Activated T-cell treated with anti-CD3 and anti-CD28 coated beads, Interleukin-2, amount 50 U/mL, for 72 hours (primary cell): ENCODE measurements around the gene CPNE5. TPM values are rescaled to one million over a fixed set of nuclear protein-coding genes. Genes with fewer than 3 reads are reported as not detected.

Experiments used
- ATAC-seq, 2 donors: fragments of 150-1000 bp; cut with Tn5 transposase; replicated peaks in 1 of 2; 2 replicates each; pipeline ENCODE4 v1.10.0; 2021; ENCODE audit warnings: moderate library complexity in 2 of 2, mild to moderate bottlenecking in 1 of 2
- DNase-seq, 2 donors: peaks; one replicate each; pipeline ENCODE4 v3.0.0; 2021 to 2022; ENCODE audit warnings: mixed read lengths in 1 of 2
- H3K27ac Mint-ChIP-seq: one replicate; pipeline ENCODE4 v1.8.0; 2022; ENCODE audit warnings: mild to moderate bottlenecking, moderate library complexity, mixed read lengths
- H3K27me3 Mint-ChIP-seq: one replicate; pipeline ENCODE4 v1.8.0; 2022; ENCODE audit warnings: low read depth, mixed read lengths
- H3K36me3 Mint-ChIP-seq, 2 donors: one replicate each; pipeline ENCODE4 v1.8.0; 2022; ENCODE audit warnings: mixed read lengths in 2 of 2, mild to moderate bottlenecking in 1 of 2; ENCODE audit not compliant: insufficient read depth in 2 of 2
- H3K4me1 Mint-ChIP-seq: one replicate; pipeline ENCODE4 v1.8.0; 2022; ENCODE audit warnings: low read depth, mixed read lengths
- H3K4me3 Mint-ChIP-seq, 2 donors: one replicate each; pipeline ENCODE4 v1.8.0; 2022; ENCODE audit warnings: mild to moderate bottlenecking in 2 of 2, mixed read lengths in 2 of 2, moderate library complexity in 2 of 2
- H3K9me3 Mint-ChIP-seq, 2 donors: one replicate each; pipeline ENCODE4 v1.8.0; 2022; ENCODE audit warnings: mixed read lengths in 2 of 2
- total RNA-seq, 2 donors: library from RNA; stranded (reverse); gene quantifications; one replicate each; pipeline ENCODE4 v1.2.3, GENCODE V29; 2022

CPNE5 gene
- total RNA-seq, 2 donors from 2014 or later: 0.48 to 2.6 TPM

- peak overlapping the region in 1 of 2 donors; percentile 19 for H3K4me3 Mint-ChIP-seq
- no peaks in the 10 kb centered on the region for H3K9me3 Mint-ChIP-seq
- no peak for DNase-seq
- peak overlapping the region; percentile 66 for H3K27ac Mint-ChIP-seq
- ATAC-seq: no peak
- no peaks in the 10 kb centered on the region for H3K27me3 Mint-ChIP-seq
- peaks cover 72% of the 10 kb centered on the region for H3K4me1 Mint-ChIP-seq
- H3K36me3 Mint-ChIP-seq: peaks cover 12 to 49% of the 10 kb centered on the region in 2 donors
Measured at GRCh38 chr6:36867471-36868224, 28.4 kb upstream of the CPNE5 start.

- Mint-ChIP-seq H3K27me3 (no peaks in the 10 kb centered on the region), H3K27ac (peak overlapping the region; percentile 76), H3K36me3 (peaks cover 11 to 51% of the 10 kb centered on the region in 2 donors), H3K4me1 (peaks cover 58% of the 10 kb centered on the region), H3K4me3 (peak overlapping the region in 1 of 2 donors; percentile 29), H3K9me3 (no peaks in the 10 kb centered on the region)
- DNase-seq: no peak
- no peak for ATAC-seq
Measured at GRCh38 chr6:36865835-36866234, 26.6 kb upstream of the CPNE5 start.

GRCh38 chr6:36863670-36864540, 24.7 kb upstream of the CPNE5 start:
- Mint-ChIP-seq H3K36me3 (peaks cover 10 to 42% of the 10 kb centered on the region in 2 donors), H3K9me3 (no peaks in the 10 kb centered on the region), H3K4me3 (no peak overlapping the region), H3K4me1 (peaks cover 47% of the 10 kb centered on the region), H3K27me3 (no peaks in the 10 kb centered on the region), H3K27ac (no peak overlapping the region)
- DNase-seq (no peak), ATAC-seq (no peak)

GRCh38 chr6:36862848-36863382, 23.7 kb upstream of the CPNE5 start:
- ATAC-seq (no peak), DNase-seq (no peak)
- no peaks in the 10 kb centered on the region for H3K9me3 Mint-ChIP-seq
- H3K4me1 Mint-ChIP-seq: peaks cover 42% of the 10 kb centered on the region
- H3K27ac Mint-ChIP-seq: no peak overlapping the region
- H3K27me3 Mint-ChIP-seq: no peaks in the 10 kb centered on the region
- H3K4me3 Mint-ChIP-seq: no peak overlapping the region
- H3K36me3 Mint-ChIP-seq: peaks cover 7 to 42% of the 10 kb centered on the region in 2 donors

GRCh38 chr6:36862164-36862847, 23.1 kb upstream of the CPNE5 start:
- Mint-ChIP-seq H3K4me1 (peaks cover 36% of the 10 kb centered on the region), H3K27me3 (no peaks in the 10 kb centered on the region), H3K4me3 (no peak overlapping the region), H3K36me3 (peaks cover 5 to 36% of the 10 kb centered on the region in 2 donors), H3K9me3 (no peaks in the 10 kb centered on the region), H3K27ac (peak overlapping the region; percentile 15)
- ATAC-seq (peak in 1 of 2 donors; percentile 47), DNase-seq (no peak)

- no peak overlapping the region for H3K4me3 Mint-ChIP-seq
- no peaks in the 10 kb centered on the region for H3K9me3 Mint-ChIP-seq
- H3K27ac Mint-ChIP-seq: no peak overlapping the region
- ATAC-seq (no peak), DNase-seq (no peak)
- H3K36me3 Mint-ChIP-seq: peaks cover 4 to 24% of the 10 kb centered on the region in 2 donors
- peaks cover 16% of the 10 kb centered on the region for H3K4me1 Mint-ChIP-seq
- no peaks in the 10 kb centered on the region for H3K27me3 Mint-ChIP-seq
Measured at GRCh38 chr6:36860126-36860525, 20.9 kb upstream of the CPNE5 start.

GRCh38 chr6:36858407-36858981, 19.2 kb upstream of the CPNE5 start:
- H3K4me3 Mint-ChIP-seq: no peak overlapping the region
- H3K9me3 Mint-ChIP-seq: no peaks in the 10 kb centered on the region
- peaks cover 5 to 17% of the 10 kb centered on the region in 2 donors for H3K36me3 Mint-ChIP-seq
- no peaks in the 10 kb centered on the region for H3K27me3 Mint-ChIP-seq
- DNase-seq: no peak
- no peak for ATAC-seq
- peaks cover 15% of the 10 kb centered on the region for H3K4me1 Mint-ChIP-seq
- H3K27ac Mint-ChIP-seq: peak overlapping the region; percentile 61

GRCh38 chr6:36857325-36857724, 18.1 kb upstream of the CPNE5 start:
- Mint-ChIP-seq H3K36me3 (peaks cover 7 to 14% of the 10 kb centered on the region in 2 donors), H3K4me3 (no peak overlapping the region)
- no peak for ATAC-seq

GRCh38 chr6:36856277-36856676, 17.0 kb upstream of the CPNE5 start:
- ATAC-seq: no peak
- peaks cover 7 to 14% of the 10 kb centered on the region in 2 donors for H3K36me3 Mint-ChIP-seq
- H3K4me1 Mint-ChIP-seq: peaks cover 5% of the 10 kb centered on the region
- DNase-seq: no peak
- no peaks in the 10 kb centered on the region for H3K9me3 Mint-ChIP-seq
- no peak overlapping the region for H3K27ac Mint-ChIP-seq
- no peaks in the 10 kb centered on the region for H3K27me3 Mint-ChIP-seq
- no peak overlapping the region for H3K4me3 Mint-ChIP-seq

More at GRCh38 chr6:36857325-36857724, 18.1 kb upstream of the CPNE5 start:
- DNase-seq: no peak
- H3K4me1 Mint-ChIP-seq: peaks cover 5% of the 10 kb centered on the region
- H3K27ac Mint-ChIP-seq: no peak overlapping the region
- no peaks in the 10 kb centered on the region for H3K27me3 Mint-ChIP-seq
- H3K9me3 Mint-ChIP-seq: no peaks in the 10 kb centered on the region

GRCh38 chr6:36855750-36856149, 16.5 kb upstream of the CPNE5 start:
- Mint-ChIP-seq H3K9me3 (no peaks in the 10 kb centered on the region), H3K4me1 (peaks cover 5% of the 10 kb centered on the region), H3K36me3 (peaks cover 10 to 14% of the 10 kb centered on the region in 2 donors), H3K4me3 (no peak overlapping the region), H3K27me3 (no peaks in the 10 kb centered on the region), H3K27ac (no peak overlapping the region)
- no peak for ATAC-seq
- no peak for DNase-seq

- DNase-seq: no peak
- Mint-ChIP-seq H3K4me3 (no peak overlapping the region), H3K27ac (no peak overlapping the region), H3K36me3 (peaks cover 10 to 15% of the 10 kb centered on the region in 2 donors), H3K27me3 (no peaks in the 10 kb centered on the region), H3K4me1 (peaks cover 6% of the 10 kb centered on the region), H3K9me3 (no peaks in the 10 kb centered on the region)
- no peak for ATAC-seq
Measured at GRCh38 chr6:36853325-36853724, 14.1 kb upstream of the CPNE5 start.

- Mint-ChIP-seq H3K9me3 (no peaks in the 10 kb centered on the region), H3K27me3 (no peaks in the 10 kb centered on the region), H3K4me1 (peaks cover 6% of the 10 kb centered on the region), H3K27ac (no peak overlapping the region), H3K4me3 (no peak overlapping the region), H3K36me3 (peaks cover 10 to 15% of the 10 kb centered on the region in 2 donors)
- no peak for DNase-seq
- ATAC-seq: no peak
Measured at GRCh38 chr6:36852481-36853147, 13.4 kb upstream of the CPNE5 start.
